ENCODE results near the gene PTGR3.

The PTGR3 gene

DNA sequence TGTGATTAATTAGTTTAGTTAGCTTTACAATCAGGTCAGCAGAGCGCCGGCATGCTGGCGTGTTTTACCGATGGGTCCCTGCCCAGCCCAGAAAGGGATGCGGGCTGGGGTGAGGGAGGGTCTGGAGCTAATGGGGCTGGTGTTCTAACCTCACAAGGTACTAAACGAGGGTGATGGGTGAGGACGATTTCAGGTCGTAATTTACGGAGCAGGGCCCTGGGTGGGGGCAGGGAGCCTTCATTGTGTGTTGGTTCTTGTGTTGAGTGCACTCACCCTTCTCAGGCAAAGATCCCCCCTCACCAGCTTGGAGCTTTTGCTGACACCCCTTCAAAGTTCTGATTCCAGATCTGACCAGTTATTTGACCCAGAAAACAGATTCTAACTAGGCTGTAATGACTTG, 39.5 kb downstream of the PTGR3 start:
- DNase-seq (ENCODE audit: low read depth): no peak

DNA sequence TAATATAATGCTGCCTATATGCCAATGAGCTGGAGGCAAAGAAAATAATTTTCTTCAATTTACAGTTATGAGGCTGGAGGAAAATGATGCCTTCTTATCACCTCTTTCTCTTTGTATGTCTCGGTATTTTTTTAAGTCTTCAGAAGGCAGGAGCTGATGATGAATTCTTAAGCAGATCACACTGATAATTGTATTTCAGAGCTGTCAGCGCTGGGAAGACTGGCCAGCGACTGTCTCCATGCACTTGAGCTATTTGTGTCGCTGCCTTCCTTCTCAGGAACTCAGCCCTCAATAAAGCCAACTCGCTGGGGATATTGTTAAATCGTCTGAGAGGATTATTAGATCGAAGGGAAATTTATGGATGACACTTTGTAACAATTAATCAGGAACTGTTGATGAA, 40.3 kb downstream of the PTGR3 start:
- DNase-seq (ENCODE audit: low read depth): no peak

DNA sequence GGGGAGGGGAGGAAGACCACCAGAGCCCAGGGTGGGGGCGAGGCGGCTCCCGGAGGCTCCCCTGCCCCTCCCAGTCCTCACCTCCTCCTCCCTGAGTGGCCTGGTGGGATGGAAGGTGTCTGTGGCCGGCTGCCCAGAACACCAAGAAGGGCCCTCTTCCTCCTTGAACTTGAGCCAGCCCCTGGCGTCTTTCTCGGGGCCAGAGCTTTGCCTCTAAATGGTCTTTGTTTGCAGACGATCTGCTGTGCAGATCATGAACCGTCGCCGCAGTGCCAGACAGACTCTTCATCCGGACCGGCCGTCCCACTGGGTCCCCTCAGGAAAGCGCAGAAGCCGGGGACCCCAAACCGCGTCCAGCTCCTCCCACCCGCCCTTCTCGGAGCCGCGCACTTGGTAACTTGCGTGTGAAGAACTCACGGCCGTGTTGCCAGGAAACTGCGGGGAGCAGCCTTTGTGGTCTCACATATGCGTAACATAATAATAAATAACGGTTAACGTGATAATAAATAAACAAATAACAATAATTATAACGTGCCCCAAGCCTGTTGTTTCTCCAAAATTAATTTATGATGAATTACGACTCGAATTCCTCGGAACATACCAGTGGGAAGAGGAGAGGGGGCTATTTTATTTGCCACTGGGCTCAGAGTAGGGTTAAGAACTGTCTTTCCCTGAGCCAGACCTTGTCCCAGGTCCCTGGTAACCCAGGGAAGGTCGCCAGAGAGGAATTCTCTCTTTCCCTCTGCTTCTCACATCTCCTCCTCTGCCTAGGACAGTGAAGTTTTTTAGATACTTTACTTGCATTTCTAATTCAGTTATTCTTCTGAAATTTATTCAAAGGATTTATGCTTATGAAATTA, 41.0 kb downstream of the PTGR3 start:
- DNase-seq (ENCODE audit: low read depth): no peak

DNA sequence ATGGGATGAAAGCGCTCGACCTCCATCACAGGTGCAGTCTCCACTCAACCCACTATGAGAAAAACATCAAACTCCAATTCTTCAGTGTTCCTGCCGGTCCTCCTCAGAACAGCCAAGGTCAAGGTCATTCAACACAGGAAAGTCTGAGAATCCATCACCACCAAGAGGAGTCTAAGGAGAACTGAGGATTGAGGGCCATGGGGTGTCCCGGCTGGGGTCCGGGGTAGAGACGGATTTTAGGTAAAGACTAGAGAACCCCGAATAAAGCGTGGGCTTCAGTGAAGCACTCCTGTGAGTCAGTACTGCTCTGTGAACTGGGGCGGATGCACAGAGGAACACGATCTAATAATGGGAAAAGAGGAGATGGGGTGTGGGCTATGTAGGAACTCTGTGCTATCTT, 41.8 kb downstream of the PTGR3 start:
- no peak for DNase-seq (ENCODE audit: low read depth)

- DNase-seq (ENCODE audit: low read depth): no peak
These were observed 43.0 kb downstream of the PTGR3 start for GRCh38 chr18:75165926-75166325.

DNA sequence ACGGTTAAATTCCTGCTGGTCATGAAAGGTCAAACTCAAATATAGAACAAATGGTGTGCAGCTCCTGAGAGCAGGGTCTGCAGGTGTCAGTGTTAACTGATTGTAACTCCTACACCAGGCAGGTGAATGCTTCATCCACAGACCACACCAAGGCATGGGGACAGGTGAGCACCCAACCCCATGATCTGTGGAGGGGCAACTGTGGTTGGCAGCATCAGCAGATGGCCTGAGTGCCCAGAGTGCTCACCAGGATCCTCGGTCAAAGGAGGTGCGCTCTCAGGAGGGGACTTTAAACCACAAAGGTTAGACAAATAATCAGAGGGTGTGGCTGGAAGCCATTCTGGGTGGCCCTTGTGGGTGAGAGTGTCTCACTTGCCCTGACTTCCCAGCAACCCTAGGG, 44.5 kb downstream of the PTGR3 start:
- DNase-seq (ENCODE audit: low read depth): no peak

DNA sequence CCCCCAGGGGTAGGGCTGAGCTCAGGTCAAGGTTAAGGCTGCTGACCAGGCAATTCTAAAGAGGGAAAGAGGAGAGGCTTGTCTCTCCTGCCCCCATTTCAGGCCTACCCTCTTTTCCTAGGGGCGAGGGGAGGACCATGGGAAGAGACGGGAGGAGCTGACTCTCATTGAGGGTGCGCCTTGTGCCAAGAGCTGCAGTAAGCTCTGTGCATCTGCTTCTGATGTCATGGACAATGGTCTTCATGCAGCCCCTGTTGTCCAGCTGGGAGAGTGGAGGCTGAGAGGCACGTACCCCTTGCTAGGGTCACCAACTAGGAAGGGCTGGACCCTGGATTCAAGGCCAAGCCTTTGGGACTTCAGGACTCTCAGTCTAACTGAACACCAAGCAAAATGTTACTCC, 45.2 kb downstream of the PTGR3 start:
- no peak for DNase-seq (ENCODE audit: low read depth)

DNA sequence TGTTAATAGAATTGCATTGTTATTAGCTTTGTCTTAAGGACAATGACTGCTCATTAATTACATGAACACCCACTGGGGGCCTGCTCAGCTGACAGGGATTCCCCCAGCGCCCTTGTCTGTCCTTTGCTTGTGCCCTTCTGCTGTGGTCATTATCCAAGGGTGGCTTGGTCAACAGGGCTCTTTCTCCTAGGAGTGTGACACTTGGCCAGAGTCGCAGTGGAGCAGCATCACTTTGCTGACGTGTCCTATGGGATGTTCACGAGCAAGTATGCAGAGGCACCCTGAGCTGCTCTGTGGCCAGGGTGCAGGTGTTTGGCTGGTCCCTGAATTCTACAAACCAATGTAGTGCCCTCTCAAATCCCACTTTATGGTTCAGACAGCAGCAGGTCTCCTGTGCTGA, 46.0 kb downstream of the PTGR3 start:
- DNase-seq (ENCODE audit: low read depth): no peak

GRCh38 chr18:75162467-75162866, 46.5 kb downstream of the PTGR3 start:
- DNase-seq (ENCODE audit: low read depth): no peak

- DNase-seq (ENCODE audit: low read depth): no peak
These were observed 47.5 kb downstream of the PTGR3 start for GRCh38 chr18:75161256-75162028.

DNA sequence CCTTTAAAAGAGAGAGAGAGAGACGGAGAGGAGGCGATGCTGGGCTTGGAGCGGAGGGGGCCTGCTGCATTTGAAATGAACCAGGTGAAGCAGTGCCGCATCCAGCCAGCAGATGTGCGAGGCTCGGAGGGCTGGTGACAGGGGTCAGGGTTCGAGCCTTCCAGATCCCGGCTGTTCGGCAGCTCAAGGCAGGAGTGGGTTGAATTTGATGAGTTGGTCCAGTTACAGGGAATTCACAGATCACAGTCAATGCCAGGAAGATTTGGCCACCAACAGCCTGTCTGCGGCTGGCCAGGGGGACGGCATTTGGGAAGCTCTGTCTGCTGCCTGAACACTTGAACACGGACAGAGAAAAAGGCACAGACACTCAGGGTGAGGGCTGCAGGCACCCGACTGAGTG, 48.6 kb downstream of the PTGR3 start:
- no peak for DNase-seq (ENCODE audit: low read depth)

GRCh38 chr18:75159646-75160356, 49.1 kb downstream of the PTGR3 start:
- no peak for DNase-seq (ENCODE audit: low read depth)

DNA sequence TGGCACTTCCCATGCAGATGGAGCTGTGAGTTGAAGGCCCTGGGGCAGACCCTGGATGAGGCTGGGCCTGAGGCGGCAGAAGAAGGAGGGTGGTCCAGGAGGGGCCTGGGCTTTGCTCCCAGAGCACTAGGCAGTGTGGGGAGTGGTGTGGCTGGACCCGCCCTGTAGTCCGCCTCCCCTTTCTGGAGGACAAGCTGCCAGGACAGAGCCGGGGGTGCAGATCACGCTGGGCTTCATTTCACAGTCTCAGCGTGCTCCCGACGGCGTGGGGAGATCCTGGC, 49.8 kb downstream of the PTGR3 start:
- no peak for DNase-seq (ENCODE audit: low read depth)
